IMR-90 (cell line): ENCODE results near the gene HADH. TPM values are rescaled to one million over a fixed set of nuclear protein-coding genes. Genes with fewer than 3 reads are reported as not detected.

Source experiments
- ATAC-seq: fragments of 200-7000 bp; cut with Tn5 transposase; 2 replicates; pipeline ENCODE4 v1.9.1; 2020; ENCODE audit warnings: low read depth, mild to moderate bottlenecking, moderate library complexity
- BruUV-seq: library from RNA; stranded (reverse); fragments of 400-500 nt; replicated peaks from 2 replicates; lab custom pipeline; 2021; lab: Mats Ljungman, UMichigan
- CTCF ChIA-PET: fragments of 300-600 bp; formaldehyde crosslinking; extraction: SDS; loops from one replicate; lab custom pipeline; 2021; ENCODE audit warnings: antibody characterized with exemption; lab: Yijun Ruan, JAX
- POLR2A ChIA-PET: fragments of 300-600 bp; sonication (Branson Sonifier 250); formaldehyde crosslinking; loops from one replicate; lab custom pipeline; 2022; ENCODE audit warnings: antibody characterized with exemption; ENCODE audit not compliant: unreplicated experiment; lab: Charles Lee
- DNase-seq: peaks from one replicate; pipeline ENCODE4 v3.0.0; 2013
- H2AFZ ChIP-seq: replicated peaks from 2 replicates; pipeline ENCODE3; 2013; ENCODE audit warnings: low read length, mild to moderate bottlenecking; ENCODE audit not compliant: poor library complexity
- H2AK5ac ChIP-seq: 2 replicates; pipeline ENCODE4 v1.6.1; 2013; ENCODE audit warnings: low read depth, low read length, inconsistent platforms
- H2AK9ac ChIP-seq: replicated peaks from 2 replicates; pipeline ENCODE3; 2013; ENCODE audit warnings: mild to moderate bottlenecking, low read depth, low read length, moderate library complexity; ENCODE audit not compliant: poor library complexity
- H2BK120ac ChIP-seq: 2 replicates; pipeline ENCODE4 v1.6.1; 2013; ENCODE audit warnings: low read depth, low read length, inconsistent platforms
- H2BK15ac ChIP-seq: 3 replicates; pipeline ENCODE4 v1.6.1; 2013; ENCODE audit warnings: low read depth, low read length, inconsistent platforms
- H2BK20ac ChIP-seq: 2 replicates; pipeline ENCODE4 v1.6.1; 2013; ENCODE audit warnings: low read depth, mild to moderate bottlenecking, inconsistent platforms, low read length, moderate library complexity
- H2BK5ac ChIP-seq: 2 replicates; pipeline ENCODE4 v1.6.1; 2013; ENCODE audit warnings: mild to moderate bottlenecking, low read depth, low read length, inconsistent platforms; ENCODE audit not compliant: poor library complexity, severe bottlenecking
- H3K14ac ChIP-seq: replicated peaks from 2 replicates; pipeline ENCODE4 v1.6.1; 2013; ENCODE audit warnings: low read depth, low read length, inconsistent platforms
- H3K18ac ChIP-seq: 2 replicates; pipeline ENCODE4 v1.6.1; 2013; ENCODE audit warnings: low read depth, low read length, control low read depth
- H3K23ac ChIP-seq: 2 replicates; pipeline ENCODE4 v1.6.1; 2013; ENCODE audit warnings: low read depth, low read length, inconsistent platforms
- H3K27ac ChIP-seq: 2 replicates; pipeline ENCODE4 v1.5.1; 2013; ENCODE audit warnings: mild to moderate bottlenecking, control low read depth, low read length; ENCODE audit not compliant: insufficient read depth
- H3K27me3 ChIP-seq: 2 replicates; pipeline ENCODE4 v1.6.1; 2013; ENCODE audit warnings: low read length; ENCODE audit not compliant: control insufficient read depth, insufficient read depth
- H3K36me3 ChIP-seq: 2 replicates; pipeline ENCODE4 v1.6.1; 2013; ENCODE audit warnings: low read length, mixed read lengths; ENCODE audit not compliant: control insufficient read depth, insufficient read depth
- H3K4ac ChIP-seq: 2 replicates; pipeline ENCODE4 v1.6.1; 2013; ENCODE audit warnings: low read depth, low read length, inconsistent platforms
- H3K4me1 ChIP-seq: 2 replicates; pipeline ENCODE4 v1.6.1; 2013; ENCODE audit warnings: low read length, mixed read lengths; ENCODE audit not compliant: control insufficient read depth, insufficient read depth
- H3K4me2 ChIP-seq: 2 replicates; pipeline ENCODE4 v1.6.1; 2013; ENCODE audit warnings: low read depth, mild to moderate bottlenecking, control low read depth, low read length, moderate library complexity
- H3K4me3 ChIP-seq: 2 replicates; pipeline ENCODE4 v1.5.1; 2013; ENCODE audit warnings: low read depth, mild to moderate bottlenecking, control low read depth, low read length, moderate library complexity; ENCODE audit not compliant: insufficient read depth
- H3K56ac ChIP-seq: 2 replicates; pipeline ENCODE4 v1.6.1; 2013; ENCODE audit warnings: low read length, inconsistent platforms; ENCODE audit not compliant: insufficient read depth; ENCODE audit errors: extremely low read depth
- H3K79me1 ChIP-seq, 2 experiments: 2 replicates each; pipeline ENCODE4 v1.6.1; 2013; ENCODE audit warnings: low read length in 2 of 2, inconsistent platforms in 1 of 2, low read depth in 1 of 2
- H3K9ac ChIP-seq: 2 replicates; pipeline ENCODE4 v1.6.1; 2013; ENCODE audit warnings: low read depth, low read length, control low read depth
- H3K9me1 ChIP-seq: 2 replicates; pipeline ENCODE4 v1.6.1; 2013; ENCODE audit warnings: low read length, inconsistent platforms; ENCODE audit not compliant: insufficient read depth
- H3K9me3 ChIP-seq: 2 replicates; pipeline ENCODE4 v1.6.1; 2013; ENCODE audit warnings: low read length; ENCODE audit not compliant: control insufficient read depth, insufficient read depth
- H4K20me1 ChIP-seq: 2 replicates; pipeline ENCODE4 v1.6.1; 2013; ENCODE audit warnings: low read length, inconsistent platforms; ENCODE audit not compliant: insufficient read depth
- H4K5ac ChIP-seq: 2 replicates; pipeline ENCODE4 v1.6.1; 2013; ENCODE audit warnings: mild to moderate bottlenecking, low read depth, low read length, control low read depth
- H4K8ac ChIP-seq, 2 experiments: 2 replicates each; pipeline ENCODE4 v1.6.1; 2013; ENCODE audit warnings: low read depth in 2 of 2, low read length in 2 of 2, control low read depth in 1 of 2, inconsistent platforms in 1 of 2
- H4K91ac ChIP-seq: 2 replicates; pipeline ENCODE4 v1.6.1; 2013; ENCODE audit warnings: low read depth, low read length, inconsistent platforms; ENCODE audit not compliant: insufficient read depth
- BHLHE40 ChIP-seq: fragments of 150-350 bp; IDR thresholded peaks from 2 replicates; pipeline ENCODE4 v1.6.1; 2016; ENCODE audit warnings: mild to moderate bottlenecking, low read depth, low read length
- WGBS, 2 experiments: methylation state at CpG; one replicate each; pipeline versions ENCODE4 v1.1.5 to v1.1.7; 2013; ENCODE audit warnings: missing lambda C conversion rate in 2 of 2; ENCODE audit not compliant: insufficient read length in 1 of 2; ENCODE audit errors: extremely low coverage in 2 of 2; 5-methylcytosine and 5-hydroxymethylcytosine counted together
- dilution Hi-C: fragments of 300-500 bp; cut with HindIII; formaldehyde crosslinking; loops from one replicate; pipeline ENCODE4 v1.14.3; 2018; ENCODE audit warnings: low sequenced_read_pairs; ENCODE audit not compliant: unreplicated experiment
- in situ Hi-C: fragments of 300-500 bp; cut with MboI; formaldehyde crosslinking; loops from 3 replicates; pipeline ENCODE4 v1.14.3; 2019; ENCODE audit warnings: low sequenced_read_pairs, inconsistent platforms, mixed read lengths
- intact Hi-C: fragments of 100-400 bp; cut with micrococcal nuclease; formaldehyde crosslinking; loops from 2 replicates; pipeline ENCODE4 v1.10.0; 2022
- polyA plus RNA-seq, 3 experiments: library from polyadenylated mRNA; depleted of rRNA; stranded (reverse); fragments of >200 nt; gene quantifications; 2 replicates each; pipeline ENCODE4 v1.2.3, GENCODE V29; 2012; ENCODE audit warnings: low replicate concordance in 1 of 3
- total RNA-seq: library from RNA; depleted of rRNA; stranded (reverse); fragments of >200 nt; gene quantifications from 2 replicates; pipeline ENCODE4 v1.2.3, GENCODE V29; 2012
- TF ChIP-seq, protein P1 (sequence below): conservative IDR thresholded peaks from 2 replicates; pipeline ENCODE4 v1.5.1; 2012; ENCODE audit warnings: mild to moderate bottlenecking, low read depth, low read length, improper control_type of control experiment

The HADH gene
- total and polyA plus RNA-seq, 2 of the 4 experiments (the other 2 are of a cell fraction): 6.8 to 22.6 TPM

DNA sequence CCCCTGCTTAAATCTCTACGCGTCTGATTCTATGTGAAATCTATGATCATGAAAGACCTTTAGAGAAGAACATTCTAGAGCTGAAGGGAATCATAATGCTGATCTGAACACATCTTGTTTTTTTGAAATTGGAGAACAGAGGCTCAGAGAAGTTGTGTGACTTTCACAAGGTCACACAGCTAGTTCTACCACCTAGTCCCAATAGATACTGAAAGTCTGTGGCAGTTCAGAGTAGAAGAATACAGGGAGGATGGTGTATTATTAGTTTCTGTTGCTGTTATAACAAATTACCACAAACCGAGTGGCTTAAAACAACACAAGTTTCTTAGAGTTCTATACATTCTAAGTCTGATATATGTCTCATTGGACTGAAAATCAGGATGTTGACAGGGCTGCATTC lies 43.9 kb upstream of the HADH start:
- no peak overlapping the region for H4K8ac ChIP-seq
- H3K9ac ChIP-seq: no peak overlapping the region
- in situ Hi-C loops: no loop called here
- no peak overlapping the region for H3K14ac ChIP-seq
- ATAC-seq (no peak), DNase-seq (no peak)
- TF ChIP-seq, protein P1, sequence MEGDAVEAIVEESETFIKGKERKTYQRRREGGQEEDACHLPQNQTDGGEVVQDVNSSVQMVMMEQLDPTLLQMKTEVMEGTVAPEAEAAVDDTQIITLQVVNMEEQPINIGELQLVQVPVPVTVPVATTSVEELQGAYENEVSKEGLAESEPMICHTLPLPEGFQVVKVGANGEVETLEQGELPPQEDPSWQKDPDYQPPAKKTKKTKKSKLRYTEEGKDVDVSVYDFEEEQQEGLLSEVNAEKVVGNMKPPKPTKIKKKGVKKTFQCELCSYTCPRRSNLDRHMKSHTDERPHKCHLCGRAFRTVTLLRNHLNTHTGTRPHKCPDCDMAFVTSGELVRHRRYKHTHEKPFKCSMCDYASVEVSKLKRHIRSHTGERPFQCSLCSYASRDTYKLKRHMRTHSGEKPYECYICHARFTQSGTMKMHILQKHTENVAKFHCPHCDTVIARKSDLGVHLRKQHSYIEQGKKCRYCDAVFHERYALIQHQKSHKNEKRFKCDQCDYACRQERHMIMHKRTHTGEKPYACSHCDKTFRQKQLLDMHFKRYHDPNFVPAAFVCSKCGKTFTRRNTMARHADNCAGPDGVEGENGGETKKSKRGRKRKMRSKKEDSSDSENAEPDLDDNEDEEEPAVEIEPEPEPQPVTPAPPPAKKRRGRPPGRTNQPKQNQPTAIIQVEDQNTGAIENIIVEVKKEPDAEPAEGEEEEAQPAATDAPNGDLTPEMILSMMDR: no peak
- no peak for TF ChIP-seq BHLHE40
- no peak overlapping the region for H3K23ac ChIP-seq
- H4K20me1 ChIP-seq: no peaks in the 10 kb centered on the region
- H3K36me3 ChIP-seq: peaks cover 5% of the 10 kb centered on the region
- H3K56ac ChIP-seq: no peak overlapping the region
- no peak overlapping the region for H3K4me2 ChIP-seq
- dilution Hi-C loops: no loop called here
- no peak overlapping the region for H3K4me3 ChIP-seq
- H4K91ac ChIP-seq: no peak overlapping the region
- H2AK9ac ChIP-seq: no peak overlapping the region
- no peak overlapping the region for H3K27ac ChIP-seq
- no peak overlapping the region for H2BK120ac ChIP-seq
- no peak overlapping the region for H2BK20ac ChIP-seq
- H2AFZ ChIP-seq: no peak overlapping the region
- ChIA-PET CTCF (no interaction called here), POLR2A (no interaction called here)
- WGBS, 2 experiments: 100% methylated on average over 1 of the region's 3 CpGs; no CpG with 5 or more reads in 1 of the 2 experiments
- H3K4ac ChIP-seq: no peak overlapping the region
- H3K9me1 ChIP-seq: no peaks in the 10 kb centered on the region
- H3K27me3 ChIP-seq: no peaks in the 10 kb centered on the region
- intact Hi-C loops: no loop called here
- H3K18ac ChIP-seq: no peak overlapping the region
- H3K4me1 ChIP-seq: peaks cover 2% of the 10 kb centered on the region
- H3K79me1 ChIP-seq: no peaks in the 10 kb centered on the region
- BruUV-seq: no TSS peak
- H2BK15ac ChIP-seq: no peak overlapping the region
- H4K5ac ChIP-seq: no peak overlapping the region
- no peaks in the 10 kb centered on the region for H3K9me3 ChIP-seq
- no peak overlapping the region for H2AK5ac ChIP-seq
- no peak overlapping the region for H2BK5ac ChIP-seq
